HepG2 (cell line): ENCODE results near the gene PRXL2B. TPM values are rescaled to one million over a fixed set of nuclear protein-coding genes. Genes with fewer than 3 reads are reported as not detected.

Experiments used
- ATRX ChIP-seq: sonication (generic); formaldehyde crosslinking; IDR thresholded peaks from 2 replicates; pipeline ENCODE4 v1.4.0; 2020; ENCODE audit warnings: missing genetic modification reagents, borderline replicate concordance
- BRD4 ChIP-seq: sonication (generic); formaldehyde crosslinking; IDR thresholded peaks from 2 replicates; pipeline ENCODE4 v1.4.0; 2020; ENCODE audit warnings: missing genetic modification reagents
- FOXK2 ChIP-seq: fragments of 450-650 bp; IDR thresholded peaks from 2 replicates; pipeline ENCODE4 v1.6.1; 2016
- HMGXB4 ChIP-seq, 2 experiments: sonication (generic) in 1 of 2; formaldehyde crosslinking in 1 of 2; IDR thresholded peaks; 2 replicates each; pipeline versions ENCODE4 v1.4.0 to v1.6.1; 2018 to 2020; ENCODE audit warnings: missing genetic modification reagents in 2 of 2, borderline replicate concordance in 1 of 2, low read depth in 1 of 2, mild to moderate bottlenecking in 1 of 2, missing biosample characterization in 1 of 2
- NCOA5 ChIP-seq: sonication (generic); formaldehyde crosslinking; IDR thresholded peaks from 2 replicates; pipeline ENCODE4 v1.4.0; 2020; ENCODE audit warnings: missing genetic modification reagents
- NFATC3 ChIP-seq: sonication (generic); formaldehyde crosslinking; IDR thresholded peaks from 2 replicates; pipeline ENCODE4 v1.5.1; 2020; ENCODE audit warnings: mild to moderate bottlenecking, missing genetic modification reagents
- RCOR2 ChIP-seq: IDR thresholded peaks from 2 replicates; pipeline ENCODE4 v1.6.1; 2016; ENCODE audit warnings: missing biosample characterization, missing genetic modification reagents
- ZBTB10 ChIP-seq: sonication (generic); formaldehyde crosslinking; IDR thresholded peaks from 2 replicates; pipeline ENCODE4 v1.4.0; 2020; ENCODE audit warnings: missing genetic modification reagents, borderline replicate concordance
- ZNF20 ChIP-seq: sonication (generic); formaldehyde crosslinking; IDR thresholded peaks from 2 replicates; pipeline ENCODE4 v1.4.0; 2020; ENCODE audit warnings: mild to moderate bottlenecking, moderate library complexity, missing genetic modification reagents
- ZNF530 ChIP-seq: sonication (generic); formaldehyde crosslinking; IDR thresholded peaks from 2 replicates; pipeline ENCODE4 v1.5.0; 2020; ENCODE audit warnings: low read depth, mild to moderate bottlenecking, missing genetic modification reagents
- polyA plus RNA-seq, 8 experiments: library from polyadenylated mRNA; depleted of rRNA in 3 of 8; stranded (reverse) in 7 of 8; unstranded in 1 of 8; fragments of >200 nt; fragmentation: Illumina TruSeq in 4 of 8; extraction: Trizol in 4 of 8; gene quantifications; 2 replicates each; pipeline versions ENCODE4 v1.2.1 to v1.2.3, GENCODE V29; 2011 to 2016; ENCODE audit warnings: low read depth in 4 of 8, missing spikeins in 1 of 8, mixed read lengths in 1 of 8; ENCODE audit not compliant: insufficient read depth in 1 of 8
- total RNA-seq, 5 experiments: library from RNA; depleted of rRNA; stranded (reverse); fragments of >200 nt; fragmentation: Illumina TruSeq; extraction: Trizol; gene quantifications; 2 replicates each; pipeline ENCODE4 v1.2.3, GENCODE V29; 2016; ENCODE audit warnings: low read depth in 1 of 5
- TF ChIP-seq, protein P1 (sequence below): sonication (generic); formaldehyde crosslinking; IDR thresholded peaks from 2 replicates; pipeline ENCODE4 v1.5.1; 2020; ENCODE audit warnings: mild to moderate bottlenecking, missing genetic modification reagents
- TF ChIP-seq, protein P2 (sequence below): sonication (generic); formaldehyde crosslinking; IDR thresholded peaks from 2 replicates; pipeline ENCODE4 v1.5.1; 2020; ENCODE audit warnings: missing genetic modification reagents, mild to moderate bottlenecking, borderline replicate concordance
- TF ChIP-seq, protein P3 (sequence below): fragments of 450-650 bp; IDR thresholded peaks from 2 replicates; pipeline ENCODE4 v1.6.1; 2016
- TF ChIP-seq, protein P4 (sequence below): IDR thresholded peaks from 2 replicates; pipeline ENCODE4 v1.6.1; 2016; ENCODE audit warnings: missing compliant biosample characterization, missing genetic modification reagents, borderline replicate concordance
- TF ChIP-seq, protein P5 (sequence below): sonication (generic); formaldehyde crosslinking; conservative IDR thresholded peaks from 2 replicates; pipeline ENCODE4 v1.8.0; 2022; ENCODE audit warnings: mild to moderate bottlenecking, moderate library complexity, missing genetic modification reagents

PRXL2B gene
- total and polyA plus RNA-seq, 2 of the 13 experiments (the other 11 are each of a cell fraction or from before 2014, with no cell fraction given): 16.8 to 22.1 TPM

DNA sequence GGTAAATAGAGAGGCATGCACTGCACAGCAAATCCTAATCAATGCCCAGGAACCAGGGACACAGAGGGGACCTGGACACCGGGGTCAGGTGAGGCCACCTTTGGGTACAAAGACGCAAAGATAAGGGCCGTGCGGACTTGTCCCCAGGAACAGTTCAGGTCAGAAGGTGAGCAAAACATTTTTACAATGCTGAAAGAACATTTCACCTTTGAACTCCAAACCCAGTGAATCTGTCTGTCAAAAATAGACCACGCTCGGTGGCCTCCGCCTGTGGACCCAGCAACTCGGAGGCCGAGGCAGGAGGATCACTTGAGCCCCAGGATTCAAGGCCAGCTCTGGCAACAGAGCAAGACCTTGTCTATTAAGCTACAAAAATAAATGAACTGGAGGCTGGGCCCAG, 15.2 kb upstream of the PRXL2B start (continued):
- TF ChIP-seq, protein P1, sequence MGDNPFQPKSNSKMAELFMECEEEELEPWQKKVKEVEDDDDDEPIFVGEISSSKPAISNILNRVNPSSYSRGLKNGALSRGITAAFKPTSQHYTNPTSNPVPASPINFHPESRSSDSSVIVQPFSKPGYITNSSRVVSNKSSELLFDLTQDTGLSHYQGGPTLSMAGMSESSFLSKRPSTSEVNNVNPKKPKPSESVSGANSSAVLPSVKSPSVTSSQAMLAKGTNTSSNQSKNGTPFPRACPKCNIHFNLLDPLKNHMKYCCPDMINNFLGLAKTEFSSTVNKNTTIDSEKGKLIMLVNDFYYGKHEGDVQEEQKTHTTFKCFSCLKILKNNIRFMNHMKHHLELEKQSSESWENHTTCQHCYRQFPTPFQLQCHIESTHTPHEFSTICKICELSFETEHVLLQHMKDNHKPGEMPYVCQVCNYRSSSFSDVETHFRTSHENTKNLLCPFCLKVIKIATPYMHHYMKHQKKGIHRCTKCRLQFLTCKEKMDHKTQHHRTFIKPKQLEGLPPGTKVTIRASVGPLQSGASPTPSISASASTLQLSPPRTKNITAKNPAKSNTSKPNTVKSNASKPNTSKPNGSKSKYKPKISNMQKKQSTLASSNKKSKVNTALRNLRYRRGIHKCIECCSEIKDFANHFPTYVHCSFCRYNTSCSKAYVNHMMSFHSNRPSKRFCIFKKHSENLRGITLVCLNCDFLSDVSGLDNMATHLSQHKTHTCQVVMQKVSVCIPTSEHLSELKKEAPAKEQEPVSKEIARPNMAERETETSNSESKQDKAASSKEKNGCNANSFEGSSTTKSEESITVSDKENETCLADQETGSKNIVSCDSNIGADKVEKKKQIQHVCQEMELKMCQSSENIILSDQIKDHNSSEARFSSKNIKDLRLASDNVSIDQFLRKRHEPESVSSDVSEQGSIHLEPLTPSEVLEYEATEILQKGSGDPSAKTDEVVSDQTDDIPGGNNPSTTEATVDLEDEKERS (CRISPR knock-in tag): peak; percentile 82; the same call in 1 of the 2 replicates
- no peak for TF ChIP-seq ZNF530 (CRISPR knock-in tag)
- no peak for TF ChIP-seq ZBTB10
- TF ChIP-seq, protein P2, sequence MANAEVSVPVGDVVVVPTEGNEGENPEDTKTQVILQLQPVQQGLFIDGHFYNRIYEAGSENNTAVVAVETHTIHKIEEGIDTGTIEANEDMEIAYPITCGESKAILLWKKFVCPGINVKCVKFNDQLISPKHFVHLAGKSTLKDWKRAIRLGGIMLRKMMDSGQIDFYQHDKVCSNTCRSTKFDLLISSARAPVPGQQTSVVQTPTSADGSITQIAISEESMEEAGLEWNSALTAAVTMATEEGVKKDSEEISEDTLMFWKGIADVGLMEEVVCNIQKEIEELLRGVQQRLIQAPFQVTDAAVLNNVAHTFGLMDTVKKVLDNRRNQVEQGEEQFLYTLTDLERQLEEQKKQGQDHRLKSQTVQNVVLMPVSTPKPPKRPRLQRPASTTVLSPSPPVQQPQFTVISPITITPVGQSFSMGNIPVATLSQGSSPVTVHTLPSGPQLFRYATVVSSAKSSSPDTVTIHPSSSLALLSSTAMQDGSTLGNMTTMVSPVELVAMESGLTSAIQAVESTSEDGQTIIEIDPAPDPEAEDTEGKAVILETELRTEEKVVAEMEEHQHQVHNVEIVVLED (CRISPR knock-in tag): no peak
- no peak for TF ChIP-seq NCOA5 (CRISPR knock-in tag)
- no peak for TF ChIP-seq ATRX
- TF ChIP-seq, protein P3, sequence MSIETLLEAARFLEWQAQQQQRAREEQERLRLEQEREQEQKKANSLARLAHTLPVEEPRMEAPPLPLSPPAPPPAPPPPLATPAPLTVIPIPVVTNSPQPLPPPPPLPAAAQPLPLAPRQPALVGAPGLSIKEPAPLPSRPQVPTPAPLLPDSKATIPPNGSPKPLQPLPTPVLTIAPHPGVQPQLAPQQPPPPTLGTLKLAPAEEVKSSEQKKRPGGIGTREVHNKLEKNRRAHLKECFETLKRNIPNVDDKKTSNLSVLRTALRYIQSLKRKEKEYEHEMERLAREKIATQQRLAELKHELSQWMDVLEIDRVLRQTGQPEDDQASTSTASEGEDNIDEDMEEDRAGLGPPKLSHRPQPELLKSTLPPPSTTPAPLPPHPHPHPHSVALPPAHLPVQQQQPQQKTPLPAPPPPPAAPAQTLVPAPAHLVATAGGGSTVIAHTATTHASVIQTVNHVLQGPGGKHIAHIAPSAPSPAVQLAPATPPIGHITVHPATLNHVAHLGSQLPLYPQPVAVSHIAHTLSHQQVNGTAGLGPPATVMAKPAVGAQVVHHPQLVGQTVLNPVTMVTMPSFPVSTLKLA: no peak
- TF ChIP-seq, protein P4, sequence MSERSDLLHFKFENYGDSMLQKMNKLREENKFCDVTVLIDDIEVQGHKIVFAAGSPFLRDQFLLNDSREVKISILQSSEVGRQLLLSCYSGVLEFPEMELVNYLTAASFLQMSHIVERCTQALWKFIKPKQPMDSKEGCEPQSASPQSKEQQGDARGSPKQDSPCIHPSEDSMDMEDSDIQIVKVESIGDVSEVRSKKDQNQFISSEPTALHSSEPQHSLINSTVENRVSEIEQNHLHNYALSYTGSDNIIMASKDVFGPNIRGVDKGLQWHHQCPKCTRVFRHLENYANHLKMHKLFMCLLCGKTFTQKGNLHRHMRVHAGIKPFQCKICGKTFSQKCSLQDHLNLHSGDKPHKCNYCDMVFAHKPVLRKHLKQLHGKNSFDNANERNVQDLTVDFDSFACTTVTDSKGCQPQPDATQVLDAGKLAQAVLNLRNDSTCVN (CRISPR knock-in tag): no peak
- TF ChIP-seq, protein P5, sequence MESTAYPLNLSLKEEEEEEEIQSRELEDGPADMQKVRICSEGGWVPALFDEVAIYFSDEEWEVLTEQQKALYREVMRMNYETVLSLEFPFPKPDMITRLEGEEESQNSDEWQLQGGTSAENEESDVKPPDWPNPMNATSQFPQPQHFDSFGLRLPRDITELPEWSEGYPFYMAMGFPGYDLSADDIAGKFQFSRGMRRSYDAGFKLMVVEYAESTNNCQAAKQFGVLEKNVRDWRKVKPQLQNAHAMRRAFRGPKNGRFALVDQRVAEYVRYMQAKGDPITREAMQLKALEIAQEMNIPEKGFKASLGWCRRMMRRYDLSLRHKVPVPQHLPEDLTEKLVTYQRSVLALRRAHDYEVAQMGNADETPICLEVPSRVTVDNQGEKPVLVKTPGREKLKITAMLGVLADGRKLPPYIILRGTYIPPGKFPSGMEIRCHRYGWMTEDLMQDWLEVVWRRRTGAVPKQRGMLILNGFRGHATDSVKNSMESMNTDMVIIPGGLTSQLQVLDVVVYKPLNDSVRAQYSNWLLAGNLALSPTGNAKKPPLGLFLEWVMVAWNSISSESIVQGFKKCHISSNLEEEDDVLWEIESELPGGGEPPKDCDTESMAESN (CRISPR knock-in tag): no peak
- TF ChIP-seq HMGXB4 (CRISPR knock-in tag; IDR thresholded peaks at IDR 0.05; ENCODE audit: borderline replicate concordance in 1 of 2, low read depth in 1 of 2): no peak
- no peak for TF ChIP-seq ZNF20
- TF ChIP-seq FOXK2: no peak
- TF ChIP-seq BRD4 (CRISPR knock-in tag): no peak
- no peak for TF ChIP-seq NFATC3 (CRISPR knock-in tag)
- TF ChIP-seq RCOR2 (CRISPR knock-in tag): peak; percentile 69; the same call in 1 of the 2 replicates
